CD4-positive, alpha-beta T cell treated with Interleukin-2 at 100 ng/mL for 4 hours (primary cell): ENCODE data around the gene GPC6.

ENCODE experiments used
- DNase-seq: peaks from one replicate; pipeline ENCODE4 v3.0.0-alpha.2; 2020; ENCODE audit warnings: low spot score

The GPC6 gene

GRCh38 chr13:93926425-93926824 is 699.8 kb downstream of the GPC6 start:
- DNase-seq: no peak

- DNase-seq: no peak
These were observed 700.8 kb downstream of the GPC6 start for GRCh38 chr13:93927431-93927830.

GRCh38 chr13:93932901-93933300 is 706.3 kb downstream of the GPC6 start:
- no peak for DNase-seq

GRCh38 chr13:93936901-93937300 is 710.3 kb downstream of the GPC6 start:
- no peak for DNase-seq

- no peak for DNase-seq
These were observed 714.8 kb downstream of the GPC6 start for GRCh38 chr13:93941444-93941843.

GRCh38 chr13:93942016-93942415 is 715.4 kb downstream of the GPC6 start:
- no peak for DNase-seq

GRCh38 chr13:93945621-93946020 is 719.0 kb downstream of the GPC6 start:
- DNase-seq: no peak

GRCh38 chr13:93946994-93947393 is 720.4 kb downstream of the GPC6 start:
- no peak for DNase-seq

GRCh38 chr13:93947651-93948050 is 721.0 kb downstream of the GPC6 start:
- no peak for DNase-seq

GRCh38 chr13:93948162-93948922 is 721.7 kb downstream of the GPC6 start:
- DNase-seq: no peak

GRCh38 chr13:93951108-93951507 is 724.5 kb downstream of the GPC6 start:
- DNase-seq: no peak

- DNase-seq: no peak
These were observed 725.3 kb downstream of the GPC6 start for GRCh38 chr13:93951951-93952350.

GRCh38 chr13:93953841-93954240 is 727.2 kb downstream of the GPC6 start:
- no peak for DNase-seq

GRCh38 chr13:93955904-93956303 is 729.3 kb downstream of the GPC6 start:
- no peak for DNase-seq

GRCh38 chr13:93956426-93956825 is 729.8 kb downstream of the GPC6 start:
- DNase-seq: no peak

GRCh38 chr13:93957371-93957770 is 730.8 kb downstream of the GPC6 start:
- no peak for DNase-seq

GRCh38 chr13:93959796-93960533 is 733.4 kb downstream of the GPC6 start:
- DNase-seq: no peak

- DNase-seq: no peak
These were observed 736.9 kb downstream of the GPC6 start for GRCh38 chr13:93963266-93964145.

GRCh38 chr13:93964146-93964512 is 737.5 kb downstream of the GPC6 start:
- DNase-seq: no peak

GRCh38 chr13:93965587-93965986 is 739.0 kb downstream of the GPC6 start:
- no peak for DNase-seq

GRCh38 chr13:93966267-93966936 is 739.8 kb downstream of the GPC6 start:
- DNase-seq: no peak

GRCh38 chr13:93967286-93967685 is 740.7 kb downstream of the GPC6 start:
- DNase-seq: no peak
